ENCODE results near the gene PMF1. TPM values are rescaled to one million over a fixed set of nuclear protein-coding genes. Genes with fewer than 3 reads are reported as not detected.

The PMF1 gene
- polyA plus RNA-seq, 4 donors: 53.5 to 65.9 (median 62.2) TPM

DNA sequence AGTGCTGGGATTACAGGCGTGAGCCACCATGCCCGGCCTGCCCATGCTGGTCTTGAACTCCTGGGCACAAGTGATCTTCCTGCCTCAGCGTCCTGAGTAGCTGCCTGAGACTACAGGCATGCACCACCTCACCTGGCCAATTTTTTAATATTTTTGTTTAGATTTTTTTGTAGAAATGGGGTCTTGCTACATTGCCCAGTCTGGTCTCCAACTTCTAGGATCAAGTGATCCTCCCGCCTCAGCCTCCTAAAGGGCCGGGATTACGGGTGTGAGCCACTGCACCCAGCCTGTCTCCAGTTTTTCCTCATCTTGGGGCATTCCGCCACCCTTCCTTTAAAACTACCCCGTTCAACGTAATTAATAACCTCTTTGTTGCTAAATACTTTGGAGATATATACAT, 7.4 kb downstream of the PMF1 start:
- FAIRE-seq: no peak
- H3K27me3 ChIP-seq (ENCODE audit: control insufficient read depth in 3 of 3, insufficient read depth in 3 of 3, low read length in 3 of 3): no peaks in the 10 kb centered on the region
- H3K9me3 ChIP-seq (ENCODE audit: control insufficient read depth in 2 of 2, insufficient read depth in 1 of 2, low read depth in 1 of 2, low read length in 1 of 2): no peaks in the 10 kb centered on the region
- H3K27ac ChIP-seq (ENCODE audit: low read depth in 1 of 3, low read length in 2 of 3): no peak overlapping the region
- no peak overlapping the region for H3K4me3 ChIP-seq (ENCODE audit: low read depth in 1 of 3, low read length in 3 of 3)
- H3K36me3 ChIP-seq (ENCODE audit: control insufficient read depth in 3 of 3, insufficient read depth in 2 of 3, low read depth in 1 of 3, low read length in 3 of 3): peaks cover 7 to 57% (median 14%) of the 10 kb centered on the region in 3 donors
- H3K4me1 ChIP-seq (ENCODE audit: control insufficient read depth in 3 of 3, insufficient read depth in 2 of 3, low read depth in 1 of 3, low read length in 2 of 3): no peaks in the 10 kb centered on the region
- WGBS, 3 donors: 95 to 99% (median 98%) methylated on average over 9 of the region's 9 CpGs
- DNase-seq: no peak

DNA sequence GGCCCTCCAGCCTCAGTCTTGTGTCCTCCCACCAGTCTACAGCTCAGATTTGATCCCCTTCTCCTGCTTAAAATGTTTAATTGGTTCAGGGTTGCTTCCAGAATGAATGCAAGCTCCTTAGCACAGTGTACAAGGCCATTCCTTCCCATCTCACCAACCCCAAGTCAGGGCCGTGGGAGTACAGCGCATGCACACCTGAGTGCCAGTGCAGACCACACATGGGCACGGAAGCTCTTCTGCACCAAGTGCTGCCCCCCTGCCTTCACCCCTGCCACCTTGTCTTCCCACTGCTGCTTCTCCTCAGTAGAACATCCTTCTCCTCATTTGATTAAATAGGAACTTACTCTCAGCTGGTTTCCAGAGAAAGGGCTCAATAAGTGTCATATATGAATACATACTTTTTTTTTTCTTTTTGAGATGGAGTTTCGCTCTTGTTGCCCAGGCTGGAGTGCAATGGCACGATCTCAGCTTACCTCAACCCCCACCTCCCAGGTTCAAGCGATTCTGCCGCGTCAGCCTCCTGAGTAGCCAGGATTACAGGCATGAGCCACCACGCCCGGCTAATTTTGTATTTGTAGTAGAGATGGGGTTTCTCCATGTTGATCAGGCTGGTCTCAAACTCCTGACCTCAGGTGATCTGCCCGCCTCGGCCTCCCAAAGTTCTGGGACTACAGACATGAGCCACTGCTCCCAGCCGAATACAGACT, 9.3 kb downstream of the PMF1 start:
- Histone ChIP-seq H3K27ac (ENCODE audit: low read depth in 1 of 3, low read length in 2 of 3) (no peak overlapping the region), H3K27me3 (ENCODE audit: control insufficient read depth in 3 of 3, insufficient read depth in 3 of 3, low read length in 3 of 3) (no peaks in the 10 kb centered on the region), H3K4me1 (ENCODE audit: control insufficient read depth in 3 of 3, insufficient read depth in 2 of 3, low read depth in 1 of 3, low read length in 2 of 3) (no peaks in the 10 kb centered on the region), H3K9me3 (ENCODE audit: control insufficient read depth in 2 of 2, insufficient read depth in 1 of 2, low read depth in 1 of 2, low read length in 1 of 2) (no peaks in the 10 kb centered on the region), H3K36me3 (ENCODE audit: control insufficient read depth in 3 of 3, insufficient read depth in 2 of 3, low read depth in 1 of 3, low read length in 3 of 3) (peaks cover 7 to 64% (median 12%) of the 10 kb centered on the region in 3 donors), H3K4me3 (ENCODE audit: low read depth in 1 of 3, low read length in 3 of 3) (no peak overlapping the region)
- DNase-seq: no peak
- FAIRE-seq: no peak
- WGBS, 3 donors: 90 to 94% (median 94%) methylated on average over 13 of the region's 13 CpGs

DNA sequence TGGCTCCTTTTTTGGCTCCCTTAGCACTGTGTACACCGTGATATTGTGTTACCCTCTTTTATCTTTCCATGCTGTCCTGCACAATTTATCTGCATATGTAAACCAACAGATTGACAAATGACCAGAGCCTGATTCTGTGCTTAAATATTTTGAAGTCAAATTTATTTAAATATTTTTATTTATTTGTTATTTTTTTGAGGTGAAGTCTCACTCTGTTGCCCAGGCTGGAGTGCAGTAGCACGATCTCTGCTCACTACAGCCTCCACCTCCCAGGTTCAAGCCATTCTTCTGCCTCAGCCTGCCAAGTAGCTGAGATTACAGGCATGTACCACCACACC, 12.8 kb downstream of the PMF1 start:
- DNase-seq (no peak), FAIRE-seq (no peak)
- WGBS, 3 donors: 2 to 22% (median 8%) methylated on average over 2 of the region's 2 CpGs
- no peaks in the 10 kb centered on the region for H3K4me1 ChIP-seq (ENCODE audit: control insufficient read depth in 3 of 3, insufficient read depth in 2 of 3, low read depth in 1 of 3, low read length in 2 of 3)
- no peak overlapping the region for H3K4me3 ChIP-seq (ENCODE audit: low read depth in 1 of 3, low read length in 3 of 3)
- no peak overlapping the region for H3K27ac ChIP-seq (ENCODE audit: low read depth in 1 of 3, low read length in 2 of 3)
- H3K36me3 ChIP-seq (ENCODE audit: control insufficient read depth in 3 of 3, insufficient read depth in 2 of 3, low read depth in 1 of 3, low read length in 3 of 3): peaks cover 7 to 78% (median 12%) of the 10 kb centered on the region in 3 donors
- no peaks in the 10 kb centered on the region for H3K27me3 ChIP-seq (ENCODE audit: control insufficient read depth in 3 of 3, insufficient read depth in 3 of 3, low read length in 3 of 3)
- H3K9me3 ChIP-seq (ENCODE audit: control insufficient read depth in 2 of 2, insufficient read depth in 1 of 2, low read depth in 1 of 2, low read length in 1 of 2): no peaks in the 10 kb centered on the region

DNA sequence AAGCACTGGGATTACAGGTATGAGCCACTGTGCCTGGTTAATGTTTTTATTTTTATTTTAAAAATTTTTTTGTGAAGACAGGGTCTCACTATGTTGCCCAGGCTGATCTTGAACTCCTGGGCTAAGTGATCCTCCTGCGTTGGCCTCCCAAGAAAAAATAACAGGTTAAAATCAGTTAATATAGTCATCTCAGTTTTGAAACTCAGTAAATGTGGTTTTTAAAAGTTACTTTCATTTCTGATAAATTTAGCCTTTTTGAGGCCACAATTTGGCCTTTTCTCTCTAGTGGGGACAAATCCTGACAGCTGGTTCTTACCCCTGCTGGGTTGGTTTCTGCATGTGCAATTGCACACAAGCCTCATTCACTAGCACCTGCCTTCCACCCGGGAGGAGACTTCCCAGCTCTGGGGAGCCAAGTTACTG, 13.3 kb downstream of the PMF1 start:
- no peak for DNase-seq
- Histone ChIP-seq H3K36me3 (ENCODE audit: control insufficient read depth in 3 of 3, insufficient read depth in 2 of 3, low read depth in 1 of 3, low read length in 3 of 3) (peaks cover 6 to 76% (median 11%) of the 10 kb centered on the region in 3 donors), H3K27me3 (ENCODE audit: control insufficient read depth in 3 of 3, insufficient read depth in 3 of 3, low read length in 3 of 3) (no peaks in the 10 kb centered on the region), H3K4me3 (ENCODE audit: low read depth in 1 of 3, low read length in 3 of 3) (no peak overlapping the region), H3K27ac (ENCODE audit: low read depth in 1 of 3, low read length in 2 of 3) (peak overlapping the region in 1 of 3 donors; percentile 21), H3K4me1 (ENCODE audit: control insufficient read depth in 3 of 3, insufficient read depth in 2 of 3, low read depth in 1 of 3, low read length in 2 of 3) (no peaks in the 10 kb centered on the region), H3K9me3 (ENCODE audit: control insufficient read depth in 2 of 2, insufficient read depth in 1 of 2, low read depth in 1 of 2, low read length in 1 of 2) (no peaks in the 10 kb centered on the region)
- WGBS, 3 donors: 70 to 72% (median 72%) methylated on average over 2 of the region's 2 CpGs
- FAIRE-seq: no peak

DNA sequence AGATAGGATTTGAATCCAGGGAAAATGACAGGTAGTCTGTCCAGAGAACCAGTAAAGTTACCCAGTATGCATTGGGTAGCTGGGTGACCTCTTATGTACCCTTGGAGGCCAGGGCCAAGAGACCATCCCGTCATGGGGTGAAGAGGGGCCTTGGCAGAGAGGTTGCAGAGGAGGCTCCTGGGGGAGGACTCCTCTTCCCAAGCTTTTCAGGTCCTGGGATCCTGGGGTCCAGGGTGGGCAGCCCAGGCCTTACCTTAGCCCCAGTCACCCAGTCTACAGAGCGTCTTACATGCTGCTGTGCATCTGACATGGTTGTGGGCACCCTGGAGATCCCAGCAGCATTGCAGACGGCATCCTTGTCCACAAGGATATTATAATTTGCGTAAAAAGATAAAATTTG, 14.0 kb downstream of the PMF1 start:
- Histone ChIP-seq H3K9me3 (ENCODE audit: control insufficient read depth in 2 of 2, insufficient read depth in 1 of 2, low read depth in 1 of 2, low read length in 1 of 2) (no peaks in the 10 kb centered on the region), H3K4me1 (ENCODE audit: control insufficient read depth in 3 of 3, insufficient read depth in 2 of 3, low read depth in 1 of 3, low read length in 2 of 3) (no peaks in the 10 kb centered on the region), H3K27ac (ENCODE audit: low read depth in 1 of 3, low read length in 2 of 3) (peak overlapping the region in 1 of 3 donors; percentile 39), H3K4me3 (ENCODE audit: low read depth in 1 of 3, low read length in 3 of 3) (no peak overlapping the region), H3K27me3 (ENCODE audit: control insufficient read depth in 3 of 3, insufficient read depth in 3 of 3, low read length in 3 of 3) (no peaks in the 10 kb centered on the region), H3K36me3 (ENCODE audit: control insufficient read depth in 3 of 3, insufficient read depth in 2 of 3, low read depth in 1 of 3, low read length in 3 of 3) (peaks cover 4 to 76% (median 9%) of the 10 kb centered on the region in 3 donors)
- DNase-seq: no peak
- 86 to 94% (median 88%) methylated on average over 4 of the region's 4 CpGs for WGBS, 3 donors
- no peak for FAIRE-seq

DNA sequence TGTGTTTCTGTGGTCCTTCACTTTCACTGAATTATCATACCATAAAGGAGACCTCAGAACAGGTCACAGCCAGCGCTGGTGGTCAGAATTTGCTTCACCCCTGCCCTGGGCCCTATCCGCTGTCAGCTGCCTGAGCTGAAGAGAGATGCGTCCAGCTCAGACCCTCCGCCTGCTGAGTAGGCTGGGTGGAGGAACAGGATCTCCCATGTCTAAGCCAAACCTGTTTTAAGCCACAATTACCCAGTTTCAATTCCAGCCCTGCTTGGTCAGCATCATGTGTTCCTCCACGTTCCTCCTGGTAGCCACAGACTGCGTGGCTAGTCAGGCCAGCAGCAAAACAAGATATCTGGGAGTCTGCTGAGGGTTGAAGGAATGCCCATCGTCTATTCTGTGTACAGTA, 15.7 kb downstream of the PMF1 start:
- no peak for FAIRE-seq
- Histone ChIP-seq H3K9me3 (ENCODE audit: control insufficient read depth in 2 of 2, insufficient read depth in 1 of 2, low read depth in 1 of 2, low read length in 1 of 2) (no peaks in the 10 kb centered on the region), H3K4me1 (ENCODE audit: control insufficient read depth in 3 of 3, insufficient read depth in 2 of 3, low read depth in 1 of 3, low read length in 2 of 3) (peaks cover 0 to 5% (median 0%) of the 10 kb centered on the region in 3 donors), H3K4me3 (ENCODE audit: low read depth in 1 of 3, low read length in 3 of 3) (no peak overlapping the region), H3K36me3 (ENCODE audit: control insufficient read depth in 3 of 3, insufficient read depth in 2 of 3, low read depth in 1 of 3, low read length in 3 of 3) (peaks cover 0 to 71% (median 3%) of the 10 kb centered on the region in 3 donors), H3K27ac (ENCODE audit: low read depth in 1 of 3, low read length in 2 of 3) (no peak overlapping the region), H3K27me3 (ENCODE audit: control insufficient read depth in 3 of 3, insufficient read depth in 3 of 3, low read length in 3 of 3) (no peaks in the 10 kb centered on the region)
- WGBS, 3 donors: 72 to 79% (median 77%) methylated on average over 7 of the region's 7 CpGs
- no peak for DNase-seq

DNA sequence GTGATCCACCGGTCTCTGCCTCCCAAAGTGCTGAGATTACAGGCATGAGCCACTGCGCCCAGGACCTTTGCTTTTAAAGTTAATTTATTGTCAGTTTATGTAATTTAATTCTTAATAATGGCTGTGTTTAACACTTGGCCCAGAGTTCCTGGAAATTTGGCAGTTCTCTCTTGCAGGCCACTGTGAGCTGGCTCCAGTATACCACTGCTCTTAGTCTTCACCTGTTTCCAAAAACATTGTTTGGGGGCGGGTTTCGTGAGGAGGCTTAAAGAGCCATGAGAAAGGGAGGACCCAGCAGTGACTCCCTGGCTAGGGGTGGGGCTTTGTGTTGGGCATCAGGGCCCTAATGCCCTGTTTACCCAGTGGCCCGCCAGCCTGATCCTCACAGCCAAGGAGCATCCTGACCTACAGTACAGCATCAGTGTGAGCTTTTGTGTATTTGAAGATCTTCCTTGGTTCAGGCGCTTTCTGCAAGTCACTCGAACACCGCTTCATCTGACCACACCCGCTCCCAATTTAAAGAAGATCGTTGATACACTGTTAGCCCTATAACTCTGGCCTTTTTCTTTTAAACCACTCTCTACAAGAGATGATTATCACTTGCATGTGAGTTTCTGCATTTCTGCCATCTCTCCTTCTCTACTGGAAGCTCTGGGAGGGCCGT, 17.1 kb downstream of the PMF1 start:
- Histone ChIP-seq H3K36me3 (ENCODE audit: control insufficient read depth in 3 of 3, insufficient read depth in 2 of 3, low read depth in 1 of 3, low read length in 3 of 3) (peaks cover 0 to 77% (median 3%) of the 10 kb centered on the region in 3 donors), H3K27me3 (ENCODE audit: control insufficient read depth in 3 of 3, insufficient read depth in 3 of 3, low read length in 3 of 3) (no peaks in the 10 kb centered on the region), H3K9me3 (ENCODE audit: control insufficient read depth in 2 of 2, insufficient read depth in 1 of 2, low read depth in 1 of 2, low read length in 1 of 2) (no peaks in the 10 kb centered on the region), H3K27ac (ENCODE audit: low read depth in 1 of 3, low read length in 2 of 3) (no peak overlapping the region), H3K4me3 (ENCODE audit: low read depth in 1 of 3, low read length in 3 of 3) (no peak overlapping the region), H3K4me1 (ENCODE audit: control insufficient read depth in 3 of 3, insufficient read depth in 2 of 3, low read depth in 1 of 3, low read length in 2 of 3) (peaks cover 0 to 7% (median 0%) of the 10 kb centered on the region in 3 donors)
- DNase-seq: no peak
- no peak for FAIRE-seq
- 93 to 96% (median 95%) methylated on average over 11 of the region's 11 CpGs for WGBS, 3 donors

DNA sequence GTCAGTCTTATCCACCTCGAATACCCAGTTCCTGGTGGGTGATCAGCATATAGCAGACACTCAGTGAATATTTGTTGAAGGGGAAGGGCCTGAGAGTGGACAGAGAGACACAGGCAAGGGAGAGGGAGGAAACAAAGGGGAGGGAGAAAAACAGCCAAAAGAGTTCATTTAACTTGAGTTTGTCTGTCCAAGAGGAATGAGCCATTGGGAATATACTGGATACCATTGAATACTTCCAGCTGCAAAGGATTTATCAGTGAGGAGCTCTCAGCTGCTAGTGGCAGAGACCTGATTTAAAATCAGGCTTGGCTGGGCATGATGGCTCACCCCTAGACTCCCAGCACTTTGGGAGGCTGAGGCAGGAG, 17.6 kb downstream of the PMF1 start:
- no peak overlapping the region for H3K4me3 ChIP-seq (ENCODE audit: low read depth in 1 of 3, low read length in 3 of 3)
- DNase-seq (no peak), FAIRE-seq (no peak)
- H3K9me3 ChIP-seq (ENCODE audit: control insufficient read depth in 2 of 2, insufficient read depth in 1 of 2, low read depth in 1 of 2, low read length in 1 of 2): no peaks in the 10 kb centered on the region
- peaks cover 0 to 79% (median 3%) of the 10 kb centered on the region in 3 donors for H3K36me3 ChIP-seq (ENCODE audit: control insufficient read depth in 3 of 3, insufficient read depth in 2 of 3, low read depth in 1 of 3, low read length in 3 of 3)
- peaks cover 0 to 7% (median 0%) of the 10 kb centered on the region in 3 donors for H3K4me1 ChIP-seq (ENCODE audit: control insufficient read depth in 3 of 3, insufficient read depth in 2 of 3, low read depth in 1 of 3, low read length in 2 of 3)
- no peaks in the 10 kb centered on the region for H3K27me3 ChIP-seq (ENCODE audit: control insufficient read depth in 3 of 3, insufficient read depth in 3 of 3, low read length in 3 of 3)
- WGBS, 3 donors: 86 to 90% (median 87%) methylated on average over 1 of the region's 1 CpG
- no peak overlapping the region for H3K27ac ChIP-seq (ENCODE audit: low read depth in 1 of 3, low read length in 2 of 3)

Data from small intestine (tissue), 7 donors.